Measurements from ENCODE around the gene MAN1A2.

The MAN1A2 gene

GRCh38 chr1:117573386-117574023 is 206.3 kb downstream of the MAN1A2 start:
- in situ Hi-C loops (cut with MboI; ENCODE audit: low sequenced_read_pairs, unreplicated experiment): no loop called here
- TF ChIP-seq CTCF (IDR thresholded peaks at IDR 0.05; ENCODE audit: borderline replicate concordance, control extremely low read depth, extremely low read depth, insufficient read depth, missing control alignments): no peak
- no peak for DNase-seq (ENCODE audit: low spot score)

GRCh38 chr1:117574161-117574835 is 207.0 kb downstream of the MAN1A2 start:
- no peak for DNase-seq (ENCODE audit: low spot score)
- TF ChIP-seq CTCF (IDR thresholded peaks at IDR 0.05; ENCODE audit: borderline replicate concordance, control extremely low read depth, extremely low read depth, insufficient read depth, missing control alignments): no peak
- in situ Hi-C loops (cut with MboI; ENCODE audit: low sequenced_read_pairs, unreplicated experiment): no loop called here

GRCh38 chr1:117575586-117576225 is 208.5 kb downstream of the MAN1A2 start:
- TF ChIP-seq CTCF (IDR thresholded peaks at IDR 0.05; ENCODE audit: borderline replicate concordance, control extremely low read depth, extremely low read depth, insufficient read depth, missing control alignments): no peak
- DNase-seq (ENCODE audit: low spot score): no peak
- in situ Hi-C loops (cut with MboI; ENCODE audit: low sequenced_read_pairs, unreplicated experiment): no loop called here

GRCh38 chr1:117576236-117576635 is 209.0 kb downstream of the MAN1A2 start:
- no peak for TF ChIP-seq CTCF (IDR thresholded peaks at IDR 0.05; ENCODE audit: borderline replicate concordance, control extremely low read depth, extremely low read depth, insufficient read depth, missing control alignments)
- in situ Hi-C loops (cut with MboI; ENCODE audit: low sequenced_read_pairs, unreplicated experiment): no loop called here
- no peak for DNase-seq (ENCODE audit: low spot score)

- TF ChIP-seq CTCF (IDR thresholded peaks at IDR 0.05; ENCODE audit: borderline replicate concordance, control extremely low read depth, extremely low read depth, insufficient read depth, missing control alignments): no peak
- no peak for DNase-seq (ENCODE audit: low spot score)
- in situ Hi-C loops (cut with MboI; ENCODE audit: low sequenced_read_pairs, unreplicated experiment): no loop called here
These were observed 210.1 kb downstream of the MAN1A2 start for GRCh38 chr1:117577191-117577885.

GRCh38 chr1:117578466-117578865 is 211.2 kb downstream of the MAN1A2 start:
- DNase-seq (ENCODE audit: low spot score): no peak
- in situ Hi-C loops (cut with MboI; ENCODE audit: low sequenced_read_pairs, unreplicated experiment): no loop called here
- TF ChIP-seq CTCF (IDR thresholded peaks at IDR 0.05; ENCODE audit: borderline replicate concordance, control extremely low read depth, extremely low read depth, insufficient read depth, missing control alignments): no peak
